Measurements from ENCODE around the gene TMC1.
"Not testable (repeated sequence)": the region's sequence is repeated elsewhere in the genome, so short reads cannot be mapped to it uniquely, and the experiment has no call there.

The TMC1 gene

GRCh38 chr9:72526901-72527800 is 5.7 kb downstream of the TMC1 start:
- DNase-seq, result peak; percentile 80

GRCh38 chr9:72527801-72528195 is 6.4 kb downstream of the TMC1 start:
- no peak for DNase-seq

GRCh38 chr9:72529531-72529930 is 8.1 kb downstream of the TMC1 start:
- no peak for DNase-seq

- DNase-seq, result no peak
These were observed 11.9 kb downstream of the TMC1 start for GRCh38 chr9:72533322-72533721.

GRCh38 chr9:72534931-72535330 is 13.5 kb downstream of the TMC1 start:
- DNase-seq, result no peak

- no peak for DNase-seq
These were observed 15.7 kb downstream of the TMC1 start for GRCh38 chr9:72537011-72537545.

GRCh38 chr9:72537671-72538070 is 16.3 kb downstream of the TMC1 start:
- no peak for DNase-seq

- no peak for DNase-seq
These were observed 17.7 kb downstream of the TMC1 start for GRCh38 chr9:72538921-72539702.

GRCh38 chr9:72539824-72540347 is 18.5 kb downstream of the TMC1 start:
- no peak for DNase-seq

GRCh38 chr9:72540348-72540873 is 19.0 kb downstream of the TMC1 start:
- DNase-seq, result no peak

GRCh38 chr9:72542537-72542833 is 21.1 kb downstream of the TMC1 start:
- not testable (repeated sequence) for DNase-seq

GRCh38 chr9:72542917-72543316 is 21.5 kb downstream of the TMC1 start:
- no peak for DNase-seq

GRCh38 chr9:72551306-72551705 is 29.9 kb downstream of the TMC1 start:
- DNase-seq, result no peak

- no peak for DNase-seq
These were observed 30.9 kb downstream of the TMC1 start for GRCh38 chr9:72552356-72552755.

- DNase-seq, result no peak
These were observed 32.8 kb downstream of the TMC1 start for GRCh38 chr9:72554221-72554641.

GRCh38 chr9:72557549-72557948 is 36.1 kb downstream of the TMC1 start:
- DNase-seq, result peak; percentile 59

GRCh38 chr9:72560086-72560485 is 38.7 kb downstream of the TMC1 start:
- no peak for DNase-seq

GRCh38 chr9:72563806-72564205 is 42.4 kb downstream of the TMC1 start:
- DNase-seq, result no peak

- DNase-seq, result no peak
These were observed 43.3 kb downstream of the TMC1 start for GRCh38 chr9:72564479-72565281.

- no peak for DNase-seq
These were observed 44.1 kb downstream of the TMC1 start for GRCh38 chr9:72565535-72565934.

- no peak for DNase-seq
These were observed 52.9 kb downstream of the TMC1 start for GRCh38 chr9:72574156-72574810.

GRCh38 chr9:72575666-72576065 is 54.3 kb downstream of the TMC1 start:
- DNase-seq, result no peak
